HepG2 (cell line): ENCODE measurements around the gene PCNA. TPM values are rescaled to one million over a fixed set of nuclear protein-coding genes. Genes with fewer than 3 reads are reported as not detected.

Experiments used
- ARNT2 ChIP-seq: sonication (generic); formaldehyde crosslinking; IDR thresholded peaks from 2 replicates; pipeline ENCODE4 v1.8.0; 2022; ENCODE audit warnings: mild to moderate bottlenecking, low read depth, missing genetic modification reagents, moderate library complexity
- BCL6 ChIP-seq: IDR thresholded peaks from 2 replicates; pipeline ENCODE4 v1.6.1; 2016; ENCODE audit warnings: missing genetic modification reagents, missing compliant biosample characterization
- BRF2 ChIP-seq: sonication (generic); formaldehyde crosslinking; IDR thresholded peaks from 2 replicates; pipeline ENCODE4 v1.8.1; 2022; ENCODE audit warnings: mild to moderate bottlenecking, missing genetic modification reagents
- CBX2 ChIP-seq, 2 experiments: fragments of 200-600 bp in 1 of 2; sonication (generic); formaldehyde crosslinking in 1 of 2; IDR thresholded peaks; 2 replicates each; pipeline versions ENCODE4 v1.7.0 to v1.8.1; 2018 to 2022; ENCODE audit warnings: low read depth in 2 of 2, low read length in 1 of 2, mild to moderate bottlenecking in 1 of 2, missing genetic modification reagents in 1 of 2
- CTCF ChIP-seq: sonication (generic); formaldehyde crosslinking; IDR thresholded peaks from 2 replicates; pipeline ENCODE4 v1.5.0; 2020; ENCODE audit warnings: mild to moderate bottlenecking, missing genetic modification reagents, moderate library complexity
- E2F1 ChIP-seq: sonication (generic); formaldehyde crosslinking; IDR thresholded peaks from 2 replicates; pipeline ENCODE4 v1.5.0; 2020; ENCODE audit warnings: missing genetic modification reagents
- EP300 ChIP-seq, 3 experiments: sonication (generic) in 1 of 3; formaldehyde crosslinking in 1 of 3; IDR thresholded peaks; 2 replicates each; pipeline versions ENCODE4 v1.5.1 to v1.6.1; 2011 to 2020; ENCODE audit warnings: low read depth in 2 of 3, low read length in 2 of 3, borderline replicate concordance in 1 of 3, improper control_type of control experiment in 1 of 3, mild to moderate bottlenecking in 1 of 3, missing genetic modification reagents in 1 of 3, moderate library complexity in 1 of 3
- JUNB ChIP-seq: sonication (generic); formaldehyde crosslinking; IDR thresholded peaks from 2 replicates; pipeline ENCODE4 v1.8.0; 2022; ENCODE audit warnings: missing genetic modification reagents, mild to moderate bottlenecking, borderline replicate concordance
- KDM2A ChIP-seq: sonication (generic); formaldehyde crosslinking; IDR thresholded peaks from 2 replicates; pipeline ENCODE4 v1.4.0; 2020; ENCODE audit warnings: low read depth, missing genetic modification reagents, borderline replicate concordance
- MAFG ChIP-seq: sonication (generic); formaldehyde crosslinking; IDR thresholded peaks from 2 replicates; pipeline ENCODE4 v1.5.1; 2020; ENCODE audit warnings: mild to moderate bottlenecking, missing genetic modification reagents
- MTF2 ChIP-seq: sonication (generic); formaldehyde crosslinking; IDR thresholded peaks from 2 replicates; pipeline ENCODE4 v1.5.0; 2020; ENCODE audit warnings: missing genetic modification reagents, borderline replicate concordance
- NCOA1 ChIP-seq: sonication (generic); formaldehyde crosslinking; IDR thresholded peaks from 2 replicates; pipeline ENCODE4 v1.9.0; 2021; ENCODE audit warnings: missing genetic modification reagents
- PBX3 ChIP-seq: sonication (generic); formaldehyde crosslinking; IDR thresholded peaks from 2 replicates; pipeline ENCODE4 v1.8.1; 2023; ENCODE audit warnings: missing genetic modification reagents, inconsistent platforms, borderline replicate concordance
- RARG ChIP-seq: sonication (generic); formaldehyde crosslinking; IDR thresholded peaks from 2 replicates; pipeline ENCODE4 v1.4.0; 2020; ENCODE audit warnings: low read depth, mild to moderate bottlenecking, missing genetic modification reagents
- SOX5 ChIP-seq: IDR thresholded peaks from 2 replicates; pipeline ENCODE4 v1.6.1; 2016; ENCODE audit warnings: borderline replicate concordance
- YY1 ChIP-seq: IDR thresholded peaks from 2 replicates; pipeline ENCODE4 v1.6.1; 2011; ENCODE audit warnings: low read length, low read depth, moderate library complexity, mild to moderate bottlenecking; ENCODE audit not compliant: insufficient read depth, insufficient replicate concordance
- ZNF101 ChIP-seq: sonication (generic); formaldehyde crosslinking; IDR thresholded peaks from 2 replicates; pipeline ENCODE4 v1.4.0; 2020; ENCODE audit warnings: mild to moderate bottlenecking, low read depth, missing genetic modification reagents, borderline replicate concordance
- ZNF143 ChIP-seq: sonication (generic); formaldehyde crosslinking; IDR thresholded peaks from 2 replicates; pipeline ENCODE4 v1.4.0; 2020; ENCODE audit warnings: missing genetic modification reagents
- ZNF24 ChIP-seq: fragments of 450-650 bp; IDR thresholded peaks from 2 replicates; pipeline ENCODE4 v1.6.1; 2017; ENCODE audit warnings: antibody characterized with exemption, mild to moderate bottlenecking
- ZNF33A ChIP-seq: sonication (generic); formaldehyde crosslinking; IDR thresholded peaks from 2 replicates; pipeline ENCODE4 v1.5.1; 2020; ENCODE audit warnings: missing genetic modification reagents, mild to moderate bottlenecking, moderate library complexity, borderline replicate concordance
- ZNF713 ChIP-seq: sonication (generic); formaldehyde crosslinking; IDR thresholded peaks from 2 replicates; pipeline ENCODE4 v1.4.0; 2020; ENCODE audit warnings: mild to moderate bottlenecking, missing genetic modification reagents
- polyA plus RNA-seq, 8 experiments: library from polyadenylated mRNA; depleted of rRNA in 3 of 8; stranded (reverse) in 7 of 8; unstranded in 1 of 8; fragments of >200 nt; fragmentation: Illumina TruSeq in 4 of 8; extraction: Trizol in 4 of 8; gene quantifications; 2 replicates each; pipeline versions ENCODE4 v1.2.1 to v1.2.3, GENCODE V29; 2011 to 2016; ENCODE audit warnings: low read depth in 4 of 8, missing spikeins in 1 of 8, mixed read lengths in 1 of 8; ENCODE audit not compliant: insufficient read depth in 1 of 8
- total RNA-seq, 5 experiments: library from RNA; depleted of rRNA; stranded (reverse); fragments of >200 nt; fragmentation: Illumina TruSeq; extraction: Trizol; gene quantifications; 2 replicates each; pipeline ENCODE4 v1.2.3, GENCODE V29; 2016; ENCODE audit warnings: low read depth in 1 of 5
- TF ChIP-seq, protein P1 (sequence below): sonication (generic); formaldehyde crosslinking; IDR thresholded peaks from 2 replicates; pipeline ENCODE4 v1.5.0; 2020; ENCODE audit warnings: missing genetic modification reagents

Gene PCNA
- total and polyA plus RNA-seq, 2 of the 13 experiments (the other 11 are each of a cell fraction or from before 2014, with no cell fraction given): 229 to 655 TPM

GRCh38 chr20:5156675-5157448 lies 37.1 kb upstream of the PCNA start (continued):
- no peak for TF ChIP-seq PBX3 (CRISPR knock-in tag)
- TF ChIP-seq YY1: no peak
- TF ChIP-seq BRF2: no peak
- no peak for TF ChIP-seq MTF2
- TF ChIP-seq JUNB (CRISPR knock-in tag): no peak
- TF ChIP-seq, protein P1, sequence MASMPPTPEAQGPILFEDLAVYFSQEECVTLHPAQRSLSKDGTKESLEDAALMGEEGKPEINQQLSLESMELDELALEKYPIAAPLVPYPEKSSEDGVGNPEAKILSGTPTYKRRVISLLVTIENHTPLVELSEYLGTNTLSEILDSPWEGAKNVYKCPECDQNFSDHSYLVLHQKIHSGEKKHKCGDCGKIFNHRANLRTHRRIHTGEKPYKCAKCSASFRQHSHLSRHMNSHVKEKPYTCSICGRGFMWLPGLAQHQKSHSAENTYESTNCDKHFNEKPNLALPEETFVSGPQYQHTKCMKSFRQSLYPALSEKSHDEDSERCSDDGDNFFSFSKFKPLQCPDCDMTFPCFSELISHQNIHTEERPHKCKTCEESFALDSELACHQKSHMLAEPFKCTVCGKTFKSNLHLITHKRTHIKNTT (CRISPR knock-in tag): no peak
- TF ChIP-seq ZNF713 (CRISPR knock-in tag): no peak
- no peak for TF ChIP-seq BCL6 (CRISPR knock-in tag)
- no peak for TF ChIP-seq E2F1 (CRISPR knock-in tag)
- no peak for TF ChIP-seq RARG
- no peak for TF ChIP-seq KDM2A (CRISPR knock-in tag)
- TF ChIP-seq MAFG (CRISPR knock-in tag): no peak
- no peak for TF ChIP-seq ZNF143 (CRISPR knock-in tag)
- no peak for TF ChIP-seq ZNF33A (CRISPR knock-in tag)
- TF ChIP-seq EP300 (IDR thresholded peaks at IDR 0.05; ENCODE audit: low read depth in 2 of 2, low read length in 2 of 2): peak in 1 of 2 experiments; percentile 72; a peak in 2 of 4 replicates
- TF ChIP-seq EP300 (CRISPR knock-in tag; IDR thresholded peaks at IDR 0.05; ENCODE audit: borderline replicate concordance): no peak
- TF ChIP-seq ZNF101 (CRISPR knock-in tag): no peak
- 0 out of 2 replicates have a peak, but pooled peaks have one; percentile 37 for TF ChIP-seq ARNT2 (CRISPR knock-in tag)
- TF ChIP-seq SOX5 (CRISPR knock-in tag): peak; percentile 63; the same call in 1 of the 2 replicates
- no peak for TF ChIP-seq CBX2 (IDR thresholded peaks at IDR 0.05; ENCODE audit: low read depth, low read length)
- no peak for TF ChIP-seq CBX2 (CRISPR knock-in tag; IDR thresholded peaks at IDR 0.05; ENCODE audit: low read depth)
- no peak for TF ChIP-seq NCOA1 (CRISPR knock-in tag)
- peak; percentile 46 for TF ChIP-seq CTCF (CRISPR knock-in tag)
- no peak for TF ChIP-seq ZNF24
